ENCODE results near the gene GARRE1. TPM values are rescaled to one million over a fixed set of nuclear protein-coding genes. Genes with fewer than 3 reads are reported as not detected.

Gene GARRE1
- total and polyA plus RNA-seq, 2 of the 8 experiments (the other 6 are each of a cell fraction or from before 2014, with no cell fraction given) = 16.4 to 23.1 TPM

- Histone ChIP-seq H3K18ac (ENCODE audit: extremely low read depth, low read length) (no peak overlapping the region), H3K79me2 (ENCODE audit: control insufficient read depth in 1 of 2, insufficient read depth in 2 of 2, low read length in 2 of 2) (peaks cover 3 to 41% of the 10 kb centered on the region in 2 experiments; a peak in 2 of 4 replicates), H3K23ac (ENCODE audit: insufficient read length) (no peak overlapping the region), H4K20me1 (replicated peaks in 1 of 2; ENCODE audit: control insufficient read depth in 1 of 2, insufficient read depth in 2 of 2, low read length in 2 of 2) (peaks cover 0 to 10% of the 10 kb centered on the region in 2 experiments), H3K56ac (replicated peaks; ENCODE audit: insufficient read length, low read depth, low read length) (no peak overlapping the region), H2BK12ac (ENCODE audit: low read depth, low read length) (no peak overlapping the region), H4K91ac (replicated peaks; ENCODE audit: insufficient read length, low read length) (no peak overlapping the region), H2BK15ac (ENCODE audit: low read length) (no peak overlapping the region), H3K79me1 (ENCODE audit: low read depth, low read length) (no peaks in the 10 kb centered on the region), H4K5ac (ENCODE audit: insufficient read length, low read depth, low read length) (no peak overlapping the region), H3K14ac (ENCODE audit: insufficient read length) (no peak overlapping the region), H2AK5ac (ENCODE audit: low read depth, low read length) (no peak overlapping the region), H4K8ac (ENCODE audit: extremely low read depth, insufficient read depth, low read length) (no peak overlapping the region), H3K4ac (replicated peaks; ENCODE audit: insufficient read length, low read depth, low read length) (no peak overlapping the region), H2AFZ (ENCODE audit: low read length) (no peak overlapping the region), H3K27ac (ENCODE audit: low read depth, low read length) (no peak overlapping the region), H3K4me1 (replicated peaks in 1 of 4; ENCODE audit: control insufficient read depth in 3 of 4, insufficient read depth in 4 of 4, low read length in 3 of 4) (peaks cover 6 to 11% (median 7%) of the 10 kb centered on the region in 4 experiments), H3K23me2 (ENCODE audit: low read depth, low read length) (peaks cover 8% of the 10 kb centered on the region; the same call in 1 of the 2 replicates), H3K4me2 (ENCODE audit: insufficient read depth in 1 of 2, low read depth in 2 of 2, low read length in 2 of 2) (no peak overlapping the region), H2BK5ac (ENCODE audit: low read depth, low read length) (no peak overlapping the region), H3K36me3 (ENCODE audit: control insufficient read depth in 2 of 4, insufficient read depth in 4 of 4, low read length in 3 of 4) (no peaks in the 10 kb centered on the region), H3K4me3 (ENCODE audit: extremely low read depth in 1 of 4, insufficient read depth in 2 of 4, low read depth in 3 of 4, low read length in 4 of 4) (no peak overlapping the region), H3K9me3 (ENCODE audit: insufficient read depth in 2 of 2, low read depth in 1 of 2, low read length in 1 of 2) (no peaks in the 10 kb centered on the region), H2BK20ac (ENCODE audit: low read length) (no peak overlapping the region), H3K27me3 (replicated peaks in 1 of 4; ENCODE audit: control insufficient read depth in 3 of 4, extremely low read depth in 1 of 4, insufficient read depth in 3 of 4, low read length in 3 of 4) (no peaks in the 10 kb centered on the region), H3K9ac (replicated peaks in 1 of 4; ENCODE audit: extremely low read depth in 1 of 4, low read depth in 3 of 4, low read length in 3 of 4) (no peak overlapping the region), H2BK120ac (replicated peaks; ENCODE audit: low read depth, low read length) (no peak overlapping the region)
- no peak for FAIRE-seq
- POLR2A ChIA-PET (ENCODE audit: partially characterized antibody) = no interaction called here
- CTCF ChIA-PET (ENCODE audit: partially characterized antibody) = interaction anchor here (0.7 kb wide), 1 partner anchor 18 kb away, joined by 3 read pairs; no protein-coding TSS in a partner anchor
- no peak for TF ChIP-seq ZNF274 (IDR thresholded peaks at IDR 0.05; ENCODE audit: borderline replicate concordance, extremely low read depth, low read length)
- TF ChIP-seq CHD1 (IDR thresholded peaks at IDR 0.05; ENCODE audit: low read depth, low read length) = no peak
- no peak for TF ChIP-seq CBX8 (IDR thresholded peaks at IDR 0.05; ENCODE audit: borderline replicate concordance, low read depth, low read length)
- no peak for TF ChIP-seq BACH1 (IDR thresholded peaks at IDR 0.05; ENCODE audit: low read length)
- no peak for TF ChIP-seq CEBPB (IDR thresholded peaks at IDR 0.05; ENCODE audit: low read depth, low read length)
- TF ChIP-seq SIRT6 (IDR thresholded peaks at IDR 0.05; ENCODE audit: low read length) = no peak
- no peak for TF ChIP-seq SAP30 (IDR thresholded peaks at IDR 0.05; ENCODE audit: insufficient read depth, insufficient replicate concordance, low read length)
- TF ChIP-seq BRCA1 (IDR thresholded peaks at IDR 0.05; ENCODE audit: low read depth, low read length) = no peak
- WGBS, 2 experiments (ENCODE audit: extremely low coverage in 1 of 2, insufficient coverage in 1 of 2, insufficient read length in 1 of 2, insufficient replicate concordance in 2 of 2, low coverage in 1 of 2, low lambda C conversion rate in 2 of 2, missing lambda C conversion rate in 1 of 2) = 100% methylated on average over 2 of the region's 2 CpGs; no CpG with 5 or more reads in 1 of the 2 experiments
- DNase-seq (ENCODE audit: low read depth in 1 of 2, low spot score in 2 of 2) = no peak
Observed at GRCh38 chr19:34257559-34257924, 3.2 kb downstream of the GARRE1 start.

All from H1 (cell line).